Transverse colon (tissue), 4 donors: ENCODE data around the gene UNC5B. TPM values are rescaled to one million over a fixed set of nuclear protein-coding genes. Genes with fewer than 3 reads are reported as not detected.

Experiments used
- DNase-seq: peaks from one replicate; pipeline ENCODE4 v3.0.0-alpha.2; 2019
- H3K27ac ChIP-seq, 4 donors: fragments of 200-600 bp; sonication (generic); 2 replicates each; pipeline ENCODE4 v1.5.1; 2016 to 2018; ENCODE audit warnings: inconsistent platforms in 4 of 4
- H3K27me3 ChIP-seq: fragments of 200-600 bp; sonication (generic); 2 replicates; pipeline ENCODE4 v1.5.1; 2017; ENCODE audit warnings: inconsistent platforms
- H3K36me3 ChIP-seq, 4 donors: fragments of 200-600 bp; sonication (generic); 2 replicates each; pipeline ENCODE4 v1.5.1; 2017 to 2019; ENCODE audit warnings: inconsistent platforms in 4 of 4
- H3K4me1 ChIP-seq, 4 donors: fragments of 200-600 bp; sonication (generic); 2 replicates each; pipeline ENCODE4 v1.5.1; 2017 to 2020; ENCODE audit warnings: inconsistent platforms in 4 of 4
- H3K4me3 ChIP-seq, 4 donors: fragments of 200-600 bp; sonication (generic); 1 replicate in 1 of 4; 2 replicates in 3 of 4; pipeline versions ENCODE4 v1.5.1 to v1.6.1; 2017 to 2019; ENCODE audit warnings: inconsistent platforms in 4 of 4
- H3K9me3 ChIP-seq, 2 donors: fragments of 200-600 bp; sonication (generic); 2 replicates each; pipeline ENCODE4 v1.5.1; 2017 to 2019; ENCODE audit warnings: inconsistent platforms in 2 of 2
- CTCF ChIP-seq, 5 experiments: fragments of 200-600 bp in 3 of 5; fragments of 450-650 bp in 2 of 5; sonication (generic) in 3 of 5; IDR thresholded peaks; 1 replicate in 2 of 5; 2 replicates in 3 of 5; pipeline ENCODE4 v1.5.1; 2016 to 2017; ENCODE audit warnings: antibody characterized with exemption in 5 of 5, inconsistent platforms in 3 of 5, mild to moderate bottlenecking in 2 of 5, moderate library complexity in 1 of 5
- EP300 ChIP-seq: sonication (generic); formaldehyde crosslinking; IDR thresholded peaks from one replicate; pipeline ENCODE4 v1.6.1; 2017; ENCODE audit warnings: antibody characterized with exemption, low read depth
- POLR2A ChIP-seq: fragments of 450-650 bp; IDR thresholded peaks from one replicate; pipeline ENCODE4 v1.6.1; 2016; ENCODE audit warnings: antibody characterized with exemption, mild to moderate bottlenecking, moderate library complexity
- POLR2AphosphoS5 ChIP-seq, 3 donors: sonication (generic); formaldehyde crosslinking; IDR thresholded peaks; one replicate each; pipeline ENCODE4 v1.6.1; 2016; ENCODE audit warnings: antibody characterized with exemption in 3 of 3
- WGBS, 2 donors: methylation state at CpG; one replicate each; pipeline ENCODE4 v1.1.5; 2018; ENCODE audit warnings: low coverage in 1 of 2; 5-methylcytosine and 5-hydroxymethylcytosine counted together
- in situ Hi-C, 4 donors: fragments of 200-750 bp; cut with MboI; loops; one replicate each; pipeline versions ENCODE4 v1.15.0 to v1.15.1; 2017; ENCODE audit warnings: low sequenced_read_pairs in 3 of 4, low pct_ligation_motif_present in 1 of 4, low pct_unique_long_range_greater_than_20kb in 1 of 4
- intact Hi-C: fragments of 100-400 bp; cut with DNase I; formaldehyde crosslinking; loops from one replicate; pipeline ENCODE4 v1.15.1; 2023; ENCODE audit warnings: low total_unique reads
- total RNA-seq, 4 donors: library from RNA; depleted of rRNA; stranded (reverse); fragments of >200 nt; gene quantifications; one replicate each; pipeline ENCODE4 v1.1.0, GENCODE V29; 2016

UNC5B gene
- total RNA-seq, 4 donors from 2014 or later = 12.3 to 74.1 (median 41.2) TPM

- Histone ChIP-seq H3K36me3 (no peaks in the 10 kb centered on the region), H3K4me3 (no peak overlapping the region), H3K27ac (no peak overlapping the region), H3K27me3 (no peaks in the 10 kb centered on the region), H3K4me1 (no peaks in the 10 kb centered on the region), H3K9me3 (no peaks in the 10 kb centered on the region)
- TF ChIP-seq EP300 (no peak), POLR2A (no peak), CTCF (IDR thresholded peaks at IDR 0.05) (no peak), POLR2AphosphoS5 (IDR thresholded peaks at IDR 0.05) (no peak)
- intact Hi-C loops (no loop called here), in situ Hi-C loops (loop anchor here in 3 of 4 donors (10.0 kb wide), 2 partner anchors 347 to 357 kb away; no protein-coding TSS in a partner anchor)
- WGBS, 2 donors = 83 to 87% methylated on average over 4 to 8 of the region's 8 CpGs
- DNase-seq = no peak
Measured at GRCh38 chr10:71281646-71282322, 69.4 kb downstream of the UNC5B start.

GRCh38 chr10:71282323-71282680 lies 69.9 kb downstream of the UNC5B start:
- no peaks in the 10 kb centered on the region for H3K4me1 ChIP-seq
- no peak for DNase-seq
- no peak overlapping the region for H3K4me3 ChIP-seq
- no CpG with 5 or more reads among the region's 2 CpGs for WGBS, 2 donors
- H3K9me3 ChIP-seq = no peaks in the 10 kb centered on the region
- no peaks in the 10 kb centered on the region for H3K27me3 ChIP-seq
- in situ Hi-C loops = loop anchor here in 3 of 4 donors (10.0 kb wide), 2 partner anchors 348 to 358 kb away; no protein-coding TSS in a partner anchor
- TF ChIP-seq EP300 (no peak), POLR2AphosphoS5 (IDR thresholded peaks at IDR 0.05) (no peak), CTCF (IDR thresholded peaks at IDR 0.05) (no peak), POLR2A (no peak)
- no peaks in the 10 kb centered on the region for H3K36me3 ChIP-seq
- H3K27ac ChIP-seq = no peak overlapping the region
- intact Hi-C loops = no loop called here

- no peak overlapping the region for H3K27ac ChIP-seq
- no peaks in the 10 kb centered on the region for H3K9me3 ChIP-seq
- H3K27me3 ChIP-seq = no peaks in the 10 kb centered on the region
- TF ChIP-seq CTCF (IDR thresholded peaks at IDR 0.05) = no peak
- no peak for TF ChIP-seq EP300
- TF ChIP-seq POLR2AphosphoS5 (IDR thresholded peaks at IDR 0.05) = no peak
- no peak for TF ChIP-seq POLR2A
- H3K4me3 ChIP-seq = no peak overlapping the region
- WGBS, 2 donors = 77% methylated on average over 6 of the region's 6 CpGs; no CpG with 5 or more reads in 1 of the 2 donors
- no peak for DNase-seq
- in situ Hi-C loops = loop anchor here in 3 of 4 donors (10.0 kb wide), 2 partner anchors 349 to 359 kb away; no protein-coding TSS in a partner anchor
- no peaks in the 10 kb centered on the region for H3K4me1 ChIP-seq
- no peaks in the 10 kb centered on the region for H3K36me3 ChIP-seq
- intact Hi-C loops = no loop called here
Measured at GRCh38 chr10:71283410-71283809, 71.0 kb downstream of the UNC5B start.

- WGBS, 2 donors = 77 to 88% methylated on average over 9 to 10 of the region's 10 CpGs
- Histone ChIP-seq H3K4me1 (no peaks in the 10 kb centered on the region), H3K27me3 (no peaks in the 10 kb centered on the region), H3K27ac (no peak overlapping the region), H3K4me3 (no peak overlapping the region), H3K9me3 (no peaks in the 10 kb centered on the region), H3K36me3 (no peaks in the 10 kb centered on the region)
- intact Hi-C loops = no loop called here
- no peak for DNase-seq
- TF ChIP-seq CTCF (IDR thresholded peaks at IDR 0.05) (no peak), POLR2A (no peak), POLR2AphosphoS5 (IDR thresholded peaks at IDR 0.05) (no peak), EP300 (no peak)
- in situ Hi-C loops = loop anchor here in 3 of 4 donors (10.0 kb wide), 2 partner anchors 349 to 359 kb away; no protein-coding TSS in a partner anchor
Measured at GRCh38 chr10:71283876-71284275, 71.5 kb downstream of the UNC5B start.
